Keratinocyte (primary cell): Measurements from ENCODE around the gene MPO.

Source experiments
- CTCF ChIP-seq, 3 experiments: IDR thresholded peaks in 1 of 3; conservative IDR thresholded peaks in 1 of 3; optimal IDR thresholded peaks in 1 of 3; 2 replicates in 2 of 3; 3 replicates in 1 of 3; pipeline versions ENCODE3 to v1.5.1; 2011; ENCODE audit warnings: low read length in 3 of 3, mild to moderate bottlenecking in 3 of 3, moderate library complexity in 2 of 3, control low read depth in 1 of 3, inconsistent platforms in 1 of 3; ENCODE audit not compliant: insufficient read depth in 2 of 3; ENCODE audit errors: extremely low read depth in 1 of 3
- EZH2 ChIP-seq: IDR thresholded peaks from one replicate; pipeline ENCODE4 v1.6.1; 2012; ENCODE audit warnings: inconsistent platforms, mild to moderate bottlenecking, low read length, moderate library complexity

GRCh38 chr17:58308985-58309917, 28.5 kb upstream of the MPO start:
- TF ChIP-seq CTCF (optimal IDR thresholded peaks at IDR 0.05 in 1 of 3, IDR thresholded peaks at IDR 0.05 in 1 of 3, conservative IDR thresholded peaks at IDR 0.05 in 1 of 3; ENCODE audit: extremely low read depth in 1 of 3, insufficient read depth in 2 of 3, low read length in 3 of 3), result no peak
- TF ChIP-seq EZH2, result no peak
